Measurements from ENCODE around the gene C1orf35.

Gene C1orf35

DNA sequence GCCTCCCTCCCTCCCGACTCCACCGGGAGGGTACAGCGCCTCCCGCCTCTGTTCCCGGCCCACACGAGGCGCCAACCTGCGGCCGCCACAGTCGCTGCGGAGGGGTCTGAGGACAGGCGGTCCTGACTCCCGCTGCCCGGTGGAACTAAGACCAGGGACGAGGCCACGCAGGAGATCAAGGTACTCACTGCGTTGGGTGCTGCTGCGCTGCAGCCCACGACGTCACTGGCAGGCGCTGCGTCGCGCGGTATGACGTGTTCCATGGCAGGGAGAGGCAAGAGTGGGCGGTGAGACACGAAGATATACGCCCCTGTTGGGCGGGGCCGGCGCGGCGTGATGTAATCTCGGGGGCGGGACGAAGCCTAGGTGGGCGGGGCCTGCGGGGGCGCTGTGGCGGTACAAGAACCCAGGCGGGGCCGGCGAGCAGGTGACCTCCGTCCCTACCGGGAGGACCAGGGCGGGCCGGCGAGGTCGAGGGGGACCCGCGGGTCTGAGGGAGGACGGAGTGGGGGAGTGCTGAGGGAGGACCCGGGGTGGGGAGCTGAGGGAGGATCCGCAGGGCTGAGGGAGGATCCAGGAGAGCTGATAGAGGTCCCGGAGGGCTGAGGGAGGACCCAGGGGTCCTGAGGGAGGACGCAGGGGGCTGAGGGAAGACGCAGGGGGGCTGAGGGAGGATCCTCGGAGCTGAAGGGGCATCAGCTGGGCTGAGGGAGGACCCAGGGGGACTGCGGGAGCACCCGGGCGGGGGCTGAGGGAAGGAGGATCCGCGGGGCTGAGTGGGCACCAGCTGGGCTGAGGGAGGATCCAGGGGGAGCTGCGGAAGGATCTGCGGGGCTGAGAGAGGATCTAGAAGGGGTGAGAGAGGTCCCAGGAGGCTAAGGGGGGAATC, 6.2 kb upstream of the C1orf35 start, which contains the start of gene MRPL55:
Gene MRPL55, minus strand, starts transcription at position 227 of the 889 bp plus-strand sequence. CDS start 1,039 bp downstream, outside the sequence.
- DNase-seq: peak; percentile 96

DNA sequence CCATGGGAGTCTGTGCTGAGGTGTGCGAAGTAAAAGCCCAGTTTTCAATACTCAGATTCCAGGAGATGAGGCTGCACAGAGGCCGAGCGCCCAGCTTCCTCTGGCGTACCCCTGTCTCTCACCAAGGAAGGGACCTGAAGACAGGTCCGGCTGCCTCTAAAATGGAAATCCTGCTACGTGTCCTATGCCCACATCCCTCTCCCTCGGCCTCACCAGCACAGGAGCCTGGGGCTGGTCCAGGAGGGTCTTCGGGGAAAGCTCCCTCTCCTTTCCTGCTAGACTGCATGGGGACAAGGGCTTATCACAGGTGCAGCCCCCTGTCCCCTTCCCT, 5.6 kb upstream of the C1orf35 start:
- DNase-seq: no peak

DNA sequence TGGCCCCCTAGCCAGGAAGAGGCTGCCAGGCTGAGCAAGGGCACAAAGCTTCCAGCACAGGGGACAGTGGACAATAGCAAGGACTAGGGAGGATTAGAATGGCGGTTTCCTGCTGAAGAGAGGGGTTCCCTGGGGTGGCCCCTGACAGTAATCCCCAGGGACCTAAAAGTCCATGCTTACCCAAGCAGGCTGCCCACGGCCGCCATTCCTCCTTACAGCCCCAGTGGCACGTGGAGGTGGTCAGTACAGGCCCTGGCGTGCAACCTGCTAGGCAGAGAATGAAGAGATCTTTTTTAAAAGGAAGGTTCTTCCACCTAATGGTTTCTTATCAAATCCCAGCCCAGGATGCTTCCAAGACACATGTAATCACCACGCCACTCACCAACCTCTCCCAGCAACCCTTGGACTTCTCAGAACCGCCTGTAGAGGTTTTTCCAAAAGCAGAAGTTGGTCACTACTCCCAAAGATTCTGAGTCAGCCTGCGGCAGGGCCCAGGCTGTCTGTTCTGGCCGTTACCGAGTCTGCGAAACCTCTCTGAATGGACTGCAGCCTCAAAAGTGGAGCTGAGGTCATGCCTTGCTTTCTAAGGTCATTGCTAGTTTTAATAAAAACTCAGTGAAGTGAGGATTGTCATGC, 5.0 kb upstream of the C1orf35 start:
- DNase-seq: no peak

DNA sequence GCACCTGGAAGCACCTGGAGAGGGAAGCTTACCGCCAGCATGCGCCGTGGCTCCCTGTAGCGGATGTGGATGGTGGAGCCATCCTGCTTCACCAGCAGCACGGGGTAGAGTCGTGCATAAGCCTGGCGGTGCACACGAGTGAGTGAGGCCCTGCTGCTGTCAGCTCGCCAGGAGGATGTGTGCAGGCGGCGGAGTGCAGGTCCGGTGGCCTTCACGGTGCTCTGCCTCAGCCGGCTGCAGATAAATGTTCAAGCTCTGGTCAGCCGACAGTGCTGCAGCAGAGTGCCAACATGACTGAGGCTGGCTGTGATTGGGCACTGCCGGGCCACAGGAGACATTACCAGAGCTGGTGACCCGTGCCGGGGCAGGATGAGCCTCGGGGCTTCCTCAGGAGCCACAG, 4.5 kb upstream of the C1orf35 start:
- no peak for DNase-seq

DNA sequence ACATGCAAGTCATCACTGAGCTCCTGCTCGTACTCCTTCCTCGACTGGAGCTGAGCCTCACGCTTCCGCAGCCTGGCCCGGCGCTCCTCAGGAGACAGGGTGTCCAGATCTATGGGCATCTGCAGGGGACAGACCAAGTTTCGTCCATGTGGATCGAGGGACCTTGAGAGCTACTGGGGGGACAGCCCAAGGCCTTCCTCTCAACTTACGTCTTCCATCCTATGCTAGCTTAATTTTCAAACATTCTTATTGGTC, 3.6 kb upstream of the C1orf35 start:
- DNase-seq: no peak

DNA sequence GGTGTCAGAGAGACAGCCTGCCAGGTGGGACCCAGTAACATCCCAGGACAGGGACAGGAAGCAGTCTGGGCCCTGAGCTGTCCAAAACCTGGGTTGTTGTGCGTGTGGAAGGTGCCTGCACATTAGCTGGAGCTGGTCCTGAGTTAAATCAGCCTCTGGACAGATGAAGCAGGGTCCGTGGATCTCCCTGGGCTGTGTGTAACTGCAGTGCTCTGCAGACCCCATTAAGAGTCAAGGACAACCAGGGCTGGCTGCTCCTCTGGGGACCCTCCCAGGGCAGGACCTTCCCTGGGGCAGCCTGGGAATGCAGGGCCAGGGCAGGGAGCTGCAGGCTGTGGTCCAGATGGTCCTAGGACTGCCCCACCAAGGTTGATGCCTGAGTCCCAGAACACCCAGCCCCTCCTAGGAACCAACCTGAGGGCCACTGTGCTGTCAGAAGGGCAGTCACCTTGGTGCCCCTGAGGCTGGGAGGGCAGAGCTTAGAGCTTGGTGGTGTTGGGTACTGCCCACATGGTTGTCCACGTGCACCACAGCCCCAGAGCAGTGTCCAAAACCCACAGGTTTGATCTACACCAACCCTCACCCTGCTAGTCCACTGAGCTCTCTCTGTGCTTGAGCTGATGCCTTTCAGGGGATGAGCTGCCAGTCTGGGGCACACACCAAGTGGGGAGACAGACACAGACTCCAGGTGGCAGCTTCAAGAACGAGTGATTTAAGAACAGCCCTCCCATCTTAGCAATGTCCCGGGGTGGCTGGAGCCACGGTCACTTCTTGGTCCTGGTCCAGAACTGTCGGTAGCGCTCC, 3.1 kb upstream of the C1orf35 start:
- DNase-seq: no peak

DNA sequence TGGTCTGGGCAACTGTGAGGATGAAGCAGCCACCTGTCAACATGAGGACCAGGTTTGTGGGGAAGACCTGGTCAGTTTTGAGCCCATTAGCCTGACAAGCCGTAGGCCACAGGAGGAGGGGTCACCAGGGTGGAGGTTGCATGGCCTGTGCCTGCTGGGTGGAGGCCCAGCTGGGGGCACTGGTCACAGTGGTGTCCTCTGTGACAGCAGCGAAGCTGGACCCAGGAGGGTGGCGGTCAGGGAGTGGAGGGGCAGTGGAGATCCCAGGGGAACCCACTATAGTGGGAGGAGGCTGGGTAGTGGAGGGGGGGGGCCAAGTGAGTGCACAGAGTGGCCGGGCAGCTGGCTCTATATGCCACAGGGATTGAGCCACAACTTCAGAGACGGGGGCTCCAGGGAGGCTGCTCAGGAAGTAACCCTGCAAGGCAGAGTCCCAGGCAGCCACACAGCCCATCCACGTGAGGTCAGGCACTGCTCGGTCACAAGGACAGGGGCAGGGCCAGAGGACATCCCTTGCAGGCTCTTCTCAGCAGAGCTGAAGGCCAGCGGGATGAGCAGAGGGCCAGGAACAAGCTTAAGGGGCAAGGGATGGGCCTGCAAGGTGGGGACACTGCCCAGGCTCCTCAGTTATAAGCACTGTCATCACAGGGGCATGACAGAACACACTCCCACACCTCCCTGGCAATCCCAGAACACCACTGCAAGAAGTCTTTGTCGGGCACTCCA, 2.3 kb upstream of the C1orf35 start:
- DNase-seq: no peak

DNA sequence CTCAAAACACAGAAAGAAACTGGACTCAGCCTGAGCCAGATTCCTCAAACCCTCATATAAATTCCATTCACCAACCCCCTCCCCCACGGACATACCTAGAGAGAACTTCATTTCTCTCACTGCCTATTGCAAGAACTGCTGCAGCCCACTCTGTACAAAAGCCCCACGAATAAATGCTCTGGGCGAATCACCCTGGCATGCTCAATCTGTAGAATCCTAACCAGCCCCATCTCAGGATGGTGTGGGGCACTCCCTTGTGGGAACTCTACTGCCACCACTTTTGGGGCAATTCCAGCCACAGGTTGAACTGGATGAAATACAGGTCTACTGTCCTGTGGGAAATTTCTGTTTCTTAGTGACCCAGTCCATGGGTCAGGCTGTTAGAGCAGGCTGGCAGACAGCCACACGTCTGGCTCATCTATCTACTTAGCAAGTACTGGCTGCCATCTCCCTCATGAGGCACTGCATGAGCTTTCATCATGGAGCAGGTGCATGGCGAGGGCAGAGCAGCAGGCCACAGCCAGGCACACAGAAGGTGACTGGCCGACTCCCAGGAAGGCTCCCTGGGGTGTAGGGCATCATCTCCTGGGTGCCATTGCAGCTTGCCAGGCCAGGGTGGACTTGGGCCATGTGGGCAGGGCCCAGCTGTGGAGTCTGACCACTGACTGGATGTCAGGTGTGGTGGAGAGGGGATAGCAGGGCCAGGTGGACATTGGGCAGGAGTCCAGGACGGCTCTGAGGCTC, 1.6 kb upstream of the C1orf35 start:
- no peak for DNase-seq

DNA sequence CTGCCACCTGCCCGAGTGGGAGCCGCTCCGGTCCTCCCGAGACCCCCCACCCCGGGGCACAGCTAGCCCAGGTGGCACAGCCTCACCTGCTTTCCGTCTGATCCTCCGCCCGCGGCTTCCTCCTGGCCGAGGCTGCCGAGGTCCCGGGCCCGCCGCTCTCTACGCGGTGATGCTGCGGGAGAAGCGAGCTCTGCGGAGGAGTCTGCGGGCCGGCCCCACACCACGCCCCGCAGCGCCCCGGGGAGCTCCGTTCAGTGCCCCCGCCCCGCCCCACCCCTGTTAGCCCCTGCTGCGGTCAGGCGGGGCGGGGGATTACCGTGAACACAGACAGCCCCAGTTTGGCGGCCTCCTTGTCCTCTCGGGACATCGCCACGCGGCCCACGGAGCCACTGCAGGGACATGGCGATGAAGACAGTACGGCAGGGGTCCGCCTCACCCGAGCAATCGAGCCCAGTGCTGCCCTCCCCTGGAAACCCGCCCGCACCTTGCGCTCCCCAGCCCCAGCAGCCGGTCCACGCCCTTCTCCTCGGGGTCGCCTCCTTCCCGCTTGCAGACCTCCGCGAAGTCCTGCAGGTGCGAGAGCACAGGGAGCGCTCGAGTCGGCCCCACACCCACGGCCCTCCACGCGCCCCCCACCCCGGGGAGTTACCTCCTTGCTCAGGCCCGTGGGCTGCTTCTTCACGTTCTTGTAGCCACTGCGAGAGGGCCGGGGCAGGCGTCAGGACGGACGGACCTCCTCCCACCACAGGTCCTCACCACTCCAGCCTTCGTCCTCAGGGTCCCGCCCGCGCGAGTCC, 933 bp downstream of the C1orf35 start:
- peak; percentile 63 for DNase-seq

DNA sequence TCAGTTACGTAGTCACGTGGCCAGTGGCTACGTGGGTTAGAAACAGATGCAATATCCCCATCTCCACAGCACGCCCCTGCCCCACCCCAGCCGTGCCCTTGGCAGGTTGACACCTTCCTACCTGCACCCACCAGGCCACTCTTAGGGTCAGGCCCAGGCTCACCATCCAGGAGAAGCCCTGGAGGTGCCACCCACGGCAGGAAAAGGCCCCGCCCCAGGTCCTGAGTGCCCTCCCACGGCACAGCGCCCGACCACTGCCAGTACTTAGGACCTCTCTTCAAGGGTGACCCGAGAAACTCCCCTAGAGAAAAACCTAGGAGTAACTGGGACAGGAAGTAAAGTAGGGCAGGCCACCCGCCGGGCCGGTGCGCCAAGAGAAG, 1.5 kb downstream of the C1orf35 start:
- no peak for DNase-seq

DNA sequence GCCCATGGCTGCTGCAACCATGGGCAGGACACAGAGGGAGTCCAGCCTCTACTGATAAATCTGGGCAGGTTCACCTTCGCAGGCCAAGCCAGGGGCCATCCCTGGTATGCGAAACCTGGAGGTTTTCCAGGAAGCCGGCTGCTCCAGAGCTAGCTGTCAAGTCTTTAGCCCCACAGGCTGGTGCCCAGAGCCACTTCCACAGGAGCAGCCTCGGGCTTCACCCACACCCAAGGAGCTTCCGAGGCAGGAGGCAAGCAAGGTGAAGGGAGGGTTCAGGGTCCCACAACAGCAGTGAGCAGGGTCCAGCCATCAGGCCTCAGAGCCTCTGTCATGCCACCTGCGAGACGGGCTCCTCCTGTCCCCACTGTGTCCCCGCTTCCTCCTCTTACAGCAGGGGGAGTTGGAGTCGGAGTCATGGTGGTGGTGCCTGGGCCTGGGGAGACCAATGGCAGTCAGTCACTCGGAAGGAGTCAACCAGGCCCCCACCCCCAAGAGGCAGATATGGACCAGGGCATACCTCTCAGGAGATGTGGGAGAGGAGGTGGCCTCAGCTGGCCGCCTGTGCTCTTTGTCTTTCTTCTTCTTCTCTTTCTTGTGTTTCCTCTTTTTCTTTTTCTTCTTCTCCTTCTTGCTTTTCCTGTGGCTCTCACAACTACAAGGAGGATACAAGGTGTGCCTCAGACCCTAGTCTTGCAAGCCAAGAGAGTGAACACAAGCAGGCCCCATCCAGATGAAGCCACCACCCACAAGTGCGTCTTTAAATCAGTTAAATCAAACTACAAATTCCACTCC, 2.1 kb downstream of the C1orf35 start:
- DNase-seq: no peak

DNA sequence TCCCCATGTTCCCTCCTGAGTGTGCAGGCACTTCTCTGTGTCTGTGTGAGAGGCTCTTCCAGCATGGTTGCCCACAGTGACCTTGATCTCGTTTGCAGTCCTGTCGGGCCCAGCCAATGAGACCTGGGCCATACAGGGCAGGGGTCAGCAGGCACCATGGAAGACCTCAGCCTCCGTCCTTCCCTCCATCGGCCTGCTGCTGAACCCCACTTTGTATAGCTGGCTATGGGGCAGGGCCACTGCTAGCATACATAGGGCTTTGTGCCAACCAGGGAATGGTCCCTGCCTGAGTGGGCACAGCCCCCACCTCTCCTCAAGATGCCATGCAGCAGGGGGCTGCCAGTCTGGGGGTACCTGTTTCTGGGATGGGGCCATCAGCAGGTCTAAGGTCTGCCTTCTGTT, 3.8 kb downstream of the C1orf35 start:
- no peak for DNase-seq

DNA sequence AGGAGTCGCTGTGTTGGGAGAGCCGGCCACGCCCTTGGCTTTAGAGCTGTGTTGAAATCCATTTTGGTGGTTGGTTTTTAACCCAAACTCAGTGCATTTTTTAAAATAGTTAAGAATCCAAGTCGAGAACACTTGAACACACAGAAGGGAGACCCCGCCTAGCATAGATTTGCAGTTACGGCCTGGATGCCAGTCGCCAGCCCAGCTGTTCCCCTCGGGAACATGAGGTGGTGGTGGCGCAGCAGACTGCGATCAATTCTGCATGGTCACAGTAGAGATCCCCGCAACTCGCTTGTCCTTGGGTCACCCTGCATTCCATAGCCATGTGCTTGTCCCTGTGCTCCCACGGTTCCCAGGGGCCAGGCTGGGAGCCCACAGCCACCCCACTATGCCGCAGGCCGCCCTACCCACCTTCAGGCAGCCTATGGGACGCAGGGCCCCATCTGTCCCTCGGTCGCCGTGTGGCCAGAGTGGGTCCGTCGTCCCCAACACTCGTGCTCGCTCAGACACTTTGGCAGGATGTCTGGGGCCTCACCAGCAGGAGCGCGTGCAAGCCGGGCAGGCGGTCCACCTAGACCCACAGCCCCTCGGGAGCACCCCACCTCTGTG, 4.7 kb downstream of the C1orf35 start:
- DNase-seq: no peak

DNA sequence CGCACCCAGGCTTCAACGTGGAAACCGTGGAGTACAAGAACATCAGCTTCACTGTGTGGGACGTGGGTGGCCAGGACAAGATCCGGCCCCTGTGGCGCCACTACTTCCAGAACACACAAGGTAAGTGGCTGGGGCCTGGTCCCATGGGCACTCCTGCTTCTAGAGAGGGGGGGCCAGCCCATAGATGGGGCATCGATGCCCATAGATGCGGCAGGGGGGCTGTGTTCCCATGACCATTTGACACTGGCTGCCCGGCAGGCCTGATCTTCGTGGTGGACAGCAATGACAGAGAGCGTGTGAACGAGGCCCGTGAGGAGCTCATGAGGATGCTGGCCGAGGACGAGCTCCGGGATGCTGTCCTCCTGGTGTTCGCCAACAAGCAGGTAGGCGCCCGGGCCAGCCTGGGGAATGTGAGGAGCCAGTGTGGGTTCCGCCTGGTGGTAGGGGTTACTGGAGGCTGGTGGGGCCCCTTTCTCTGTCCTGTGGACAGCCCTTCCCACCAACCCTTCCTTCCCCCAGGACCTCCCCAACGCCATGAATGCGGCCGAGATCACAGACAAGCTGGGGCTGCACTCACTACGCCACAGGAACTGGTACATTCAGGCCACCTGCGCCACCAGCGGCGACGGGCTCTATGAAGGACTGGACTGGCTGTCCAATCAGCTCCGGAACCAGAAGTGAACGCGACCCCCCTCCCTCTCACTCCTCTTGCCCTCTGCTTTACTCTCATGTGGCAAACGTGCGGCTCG, 5.6 kb downstream of the C1orf35 start:
- no peak for DNase-seq

DNA sequence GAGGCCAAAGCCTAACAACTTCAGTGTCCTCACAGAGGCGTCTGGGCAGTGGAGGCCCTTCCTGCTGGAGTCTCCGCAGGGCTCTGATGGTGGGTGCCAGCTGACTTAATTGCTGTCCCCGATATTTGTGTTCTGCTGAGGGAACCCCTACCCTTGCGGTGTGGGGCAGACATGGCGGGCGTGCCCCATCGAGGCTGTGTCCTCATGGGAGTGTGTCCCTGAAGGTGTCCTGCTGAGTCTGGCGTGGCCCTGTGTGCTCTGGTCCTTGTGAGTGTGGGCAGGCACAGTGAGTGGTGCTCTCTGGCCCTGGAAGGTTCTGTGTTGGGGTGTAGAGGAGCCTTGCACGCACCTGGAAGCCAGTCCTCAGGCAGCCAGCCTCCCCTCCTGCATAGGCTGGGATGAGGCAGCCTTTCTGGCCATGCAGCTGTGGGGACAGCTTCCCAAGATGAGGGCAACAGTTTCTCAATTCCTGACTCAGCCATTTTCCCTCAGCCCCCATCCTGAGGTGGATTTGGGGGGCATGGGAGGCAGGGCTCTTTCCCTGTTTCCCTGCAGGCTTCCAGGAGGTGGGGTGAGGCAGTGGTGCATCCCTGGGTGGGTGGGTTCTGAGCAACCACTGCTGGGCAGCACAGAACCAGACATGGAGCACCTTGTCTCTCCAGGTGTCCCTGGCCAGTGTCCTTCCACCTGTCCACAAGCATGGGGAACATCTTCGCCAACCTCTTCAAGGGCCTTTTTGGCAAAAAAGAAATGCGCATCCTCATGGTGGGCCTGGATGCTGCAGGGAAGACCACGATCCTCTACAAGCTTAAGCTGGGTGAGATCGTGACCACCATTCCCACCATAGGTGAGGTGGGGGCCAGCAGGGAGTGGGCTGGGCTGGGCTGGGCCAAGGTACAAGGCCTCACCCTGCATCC, 6.5 kb downstream of the C1orf35 start:
- DNase-seq: no peak

DNA sequence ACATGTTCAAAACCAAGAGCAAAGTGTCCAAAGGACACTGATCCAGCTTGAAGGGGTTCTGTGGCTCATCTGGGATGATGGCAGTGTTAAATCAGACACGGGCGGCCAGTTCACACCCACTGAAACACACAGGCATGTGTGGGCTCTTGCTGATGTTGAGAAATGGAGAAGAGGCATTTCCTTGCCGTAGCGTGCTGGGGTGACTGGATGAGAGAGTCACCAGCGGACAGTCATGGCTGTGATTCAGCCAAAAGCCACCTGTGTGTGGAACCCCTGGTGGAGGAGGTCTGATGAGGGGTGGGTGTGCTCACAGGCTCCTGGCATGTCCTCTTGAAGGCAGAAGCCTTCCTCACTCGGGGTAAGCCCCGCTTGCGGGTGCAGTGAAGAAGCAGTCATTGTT, 7.2 kb downstream of the C1orf35 start:
- no peak for DNase-seq

DNA sequence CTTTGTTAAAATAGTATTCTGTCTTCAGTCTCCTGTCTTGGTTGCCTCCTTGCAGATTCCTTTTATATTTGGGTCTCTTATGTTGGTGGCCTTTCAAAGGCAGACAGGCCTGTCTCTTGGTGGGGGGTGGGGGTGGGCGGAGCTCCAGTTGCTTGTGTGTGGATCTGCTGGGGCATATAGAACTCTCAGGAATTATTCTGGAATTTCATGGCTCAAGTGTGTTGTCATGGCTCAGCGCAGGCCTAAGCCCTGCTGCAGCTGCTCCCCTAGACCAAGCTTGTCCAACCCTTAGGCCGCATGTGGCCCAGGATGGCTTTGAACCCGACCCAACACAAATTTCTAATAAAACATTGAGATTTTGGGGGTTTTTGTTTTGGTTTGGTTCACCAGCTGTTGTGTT, 8.0 kb downstream of the C1orf35 start:
- DNase-seq: no peak

DNA sequence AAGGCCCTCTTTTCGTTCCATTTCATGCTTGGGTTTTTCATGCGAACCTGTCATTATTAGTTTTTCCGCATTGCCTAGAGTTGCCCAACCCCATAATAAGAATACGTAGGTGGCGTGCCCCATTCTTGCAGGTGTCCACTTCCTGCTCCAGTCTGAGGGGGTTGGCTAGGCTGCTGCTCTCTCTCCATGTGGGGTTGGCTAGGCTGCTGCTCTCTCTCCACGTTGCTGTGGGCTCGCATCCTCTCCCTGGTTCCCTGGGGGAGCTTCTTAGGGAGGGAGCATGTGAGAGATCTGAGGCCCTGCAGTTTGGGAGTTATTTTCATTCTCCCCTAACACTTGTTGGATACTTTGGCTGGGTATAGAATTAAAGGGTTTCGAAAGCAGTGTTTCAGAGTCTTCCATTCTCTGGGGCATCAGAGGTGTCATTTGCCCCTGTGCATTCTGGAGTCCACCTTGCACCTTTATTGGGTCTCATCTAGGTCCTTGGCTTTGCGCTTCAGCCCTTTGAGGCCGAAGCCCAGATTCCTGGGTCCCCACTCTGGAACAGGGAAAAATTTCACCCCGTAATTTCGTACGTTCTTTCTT, 8.6 kb downstream of the C1orf35 start:
- DNase-seq: no peak

Measured in retina (tissue), 1 donor.